ENCODE measurements around the gene FADS3.

GRCh38 chr11:61880454-61880853, 10.9 kb downstream of the FADS3 start:
- TF ChIP-seq, protein P1, sequence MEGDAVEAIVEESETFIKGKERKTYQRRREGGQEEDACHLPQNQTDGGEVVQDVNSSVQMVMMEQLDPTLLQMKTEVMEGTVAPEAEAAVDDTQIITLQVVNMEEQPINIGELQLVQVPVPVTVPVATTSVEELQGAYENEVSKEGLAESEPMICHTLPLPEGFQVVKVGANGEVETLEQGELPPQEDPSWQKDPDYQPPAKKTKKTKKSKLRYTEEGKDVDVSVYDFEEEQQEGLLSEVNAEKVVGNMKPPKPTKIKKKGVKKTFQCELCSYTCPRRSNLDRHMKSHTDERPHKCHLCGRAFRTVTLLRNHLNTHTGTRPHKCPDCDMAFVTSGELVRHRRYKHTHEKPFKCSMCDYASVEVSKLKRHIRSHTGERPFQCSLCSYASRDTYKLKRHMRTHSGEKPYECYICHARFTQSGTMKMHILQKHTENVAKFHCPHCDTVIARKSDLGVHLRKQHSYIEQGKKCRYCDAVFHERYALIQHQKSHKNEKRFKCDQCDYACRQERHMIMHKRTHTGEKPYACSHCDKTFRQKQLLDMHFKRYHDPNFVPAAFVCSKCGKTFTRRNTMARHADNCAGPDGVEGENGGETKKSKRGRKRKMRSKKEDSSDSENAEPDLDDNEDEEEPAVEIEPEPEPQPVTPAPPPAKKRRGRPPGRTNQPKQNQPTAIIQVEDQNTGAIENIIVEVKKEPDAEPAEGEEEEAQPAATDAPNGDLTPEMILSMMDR (IDR thresholded peaks at IDR 0.05; ENCODE audit: extremely low read depth in 1 of 2, insufficient read depth in 1 of 2, low read depth in 1 of 2, low read length in 2 of 2) = no peak
- TF ChIP-seq MYC (IDR thresholded peaks at IDR 0.05; ENCODE audit: low read depth, low read length) = no peak
- TF ChIP-seq POLR2AphosphoS5 (IDR thresholded peaks at IDR 0.05; ENCODE audit: insufficient read depth, low read depth, low read length) = no peak
- no peak for TF ChIP-seq POLR2A (IDR thresholded peaks at IDR 0.05; ENCODE audit: low read depth, low read length)
- no peak for TF ChIP-seq EZH2 (IDR thresholded peaks at IDR 0.05; ENCODE audit: borderline replicate concordance, low read depth, low read length, severe bottlenecking)
